Esophagus muscularis mucosa (tissue), 4 donors: ENCODE measurements around the gene MAP2K5. TPM values are rescaled to one million over a fixed set of nuclear protein-coding genes. Genes with fewer than 3 reads are reported as not detected.

Experiments
- DNase-seq: peaks from one replicate; pipeline ENCODE4 v3.0.0-alpha.2; 2017; ENCODE audit errors: extremely low spot score
- H3K27ac ChIP-seq, 4 donors: fragments of 200-600 bp; sonication (generic); replicated peaks in 1 of 4; 1 replicate in 3 of 4; 2 replicates in 1 of 4; pipeline ENCODE4 v1.5.1; 2016 to 2019; ENCODE audit warnings: mild to moderate bottlenecking in 1 of 4
- H3K27me3 ChIP-seq, 4 donors: fragments of 200-600 bp; sonication (generic); one replicate each; pipeline versions ENCODE4 v1.5.1 to v1.6.0; 2016 to 2019
- H3K36me3 ChIP-seq, 4 donors: fragments of 200-600 bp; sonication (generic); one replicate each; pipeline ENCODE4 v1.5.1; 2016 to 2019
- H3K4me1 ChIP-seq, 4 donors: fragments of 200-600 bp; sonication (generic); one replicate each; pipeline ENCODE4 v1.5.1; 2016 to 2019
- H3K4me3 ChIP-seq, 4 donors: fragments of 200-600 bp; sonication (generic); 1 replicate in 2 of 4; 2 replicates in 2 of 4; pipeline ENCODE4 v1.5.1; 2016 to 2019; ENCODE audit warnings: mild to moderate bottlenecking in 4 of 4, moderate library complexity in 1 of 4
- H3K9me3 ChIP-seq, 4 donors: fragments of 200-600 bp; sonication (generic); 1 replicate in 3 of 4; 2 replicates in 1 of 4; pipeline ENCODE4 v1.5.1; 2016 to 2019
- EP300 ChIP-seq: sonication (generic); formaldehyde crosslinking; IDR thresholded peaks from one replicate; pipeline ENCODE4 v1.6.1; 2017; ENCODE audit warnings: antibody characterized with exemption
- POLR2A ChIP-seq: fragments of 450-650 bp; IDR thresholded peaks from one replicate; pipeline ENCODE4 v1.6.1; 2017; ENCODE audit warnings: antibody characterized with exemption, moderate library complexity, mild to moderate bottlenecking, low read depth
- POLR2AphosphoS5 ChIP-seq, 2 donors: sonication (generic); formaldehyde crosslinking; IDR thresholded peaks; one replicate each; pipeline ENCODE4 v1.6.1; 2017; ENCODE audit warnings: antibody characterized with exemption in 2 of 2
- WGBS: methylation state at CpG from one replicate; pipeline ENCODE4 v1.1.5; 2018; 5-methylcytosine and 5-hydroxymethylcytosine counted together
- intact Hi-C: fragments of 100-400 bp; cut with DNase I; formaldehyde crosslinking; loops from one replicate; pipeline ENCODE4 v1.15.1; 2023
- total RNA-seq, 4 donors: library from RNA; depleted of rRNA; stranded (reverse); fragments of >200 nt; gene quantifications; one replicate each; pipeline versions ENCODE4 v1.1.0 to v1.2.1, GENCODE V29; 2016
- TF ChIP-seq, protein P1 (sequence below), 3 experiments: fragments of 200-600 bp in 2 of 3; fragments of 450-650 bp in 1 of 3; sonication (generic) in 2 of 3; IDR thresholded peaks; one replicate each; pipeline ENCODE4 v1.5.1; 2017 to 2019; ENCODE audit warnings: antibody characterized with exemption in 3 of 3, mild to moderate bottlenecking in 2 of 3, moderate library complexity in 1 of 3

MAP2K5 gene
- total RNA-seq, 4 donors from 2014 or later = 7.8 to 11.9 (median 10.6) TPM

DNA sequence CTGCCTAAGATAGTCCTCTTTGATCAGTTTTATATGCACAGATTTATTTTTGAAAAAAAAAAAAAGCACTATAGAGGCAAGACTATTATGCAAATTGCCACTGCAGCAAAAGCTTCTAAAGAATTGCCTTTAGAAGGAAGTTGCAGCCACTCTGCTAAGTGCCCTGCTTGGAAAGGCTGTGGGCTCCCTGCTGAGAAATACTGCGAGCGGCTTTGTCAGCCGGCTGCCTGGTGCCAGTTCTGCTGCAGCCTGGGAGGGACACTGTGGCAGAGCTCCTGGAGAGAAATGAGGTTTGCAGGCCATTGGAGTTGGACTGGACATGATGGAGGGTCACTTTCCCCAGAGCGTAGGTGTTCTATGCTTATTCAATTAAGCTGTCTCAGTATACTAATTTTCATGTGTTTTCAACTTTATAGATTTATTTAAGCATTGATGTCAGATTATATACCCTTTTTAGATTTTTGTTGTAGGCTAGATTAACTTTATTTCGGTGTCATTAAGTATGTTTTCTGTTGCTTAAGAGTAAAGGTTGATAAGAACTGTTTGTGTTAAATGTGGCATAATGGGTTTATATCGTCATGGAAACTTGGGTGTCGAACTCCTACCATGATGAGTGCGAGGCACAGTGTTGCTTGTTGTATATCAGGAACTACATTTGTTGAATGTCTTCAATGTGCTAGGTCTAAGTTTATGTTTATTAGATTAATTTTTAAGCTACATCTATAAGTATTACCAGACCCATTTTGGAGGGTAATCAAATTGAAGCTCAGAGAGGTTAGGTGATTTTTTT, 6.6 kb downstream of the MAP2K5 start:
- Histone ChIP-seq H3K9me3 (no peaks in the 10 kb centered on the region), H3K27me3 (no peaks in the 10 kb centered on the region), H3K27ac (peak overlapping the region in 1 of 4 donors; percentile 29), H3K4me3 (no peak overlapping the region), H3K4me1 (peaks cover 18 to 52% (median 27%) of the 10 kb centered on the region in 4 donors), H3K36me3 (peaks cover 0 to 23% (median 14%) of the 10 kb centered on the region in 4 donors)
- no peak for DNase-seq
- intact Hi-C loops = loop anchor here (10.0 kb wide), 1 partner anchor 286 kb away; no protein-coding TSS in a partner anchor
- no peak for TF ChIP-seq POLR2A
- TF ChIP-seq EP300 = no peak
- TF ChIP-seq, protein P1, sequence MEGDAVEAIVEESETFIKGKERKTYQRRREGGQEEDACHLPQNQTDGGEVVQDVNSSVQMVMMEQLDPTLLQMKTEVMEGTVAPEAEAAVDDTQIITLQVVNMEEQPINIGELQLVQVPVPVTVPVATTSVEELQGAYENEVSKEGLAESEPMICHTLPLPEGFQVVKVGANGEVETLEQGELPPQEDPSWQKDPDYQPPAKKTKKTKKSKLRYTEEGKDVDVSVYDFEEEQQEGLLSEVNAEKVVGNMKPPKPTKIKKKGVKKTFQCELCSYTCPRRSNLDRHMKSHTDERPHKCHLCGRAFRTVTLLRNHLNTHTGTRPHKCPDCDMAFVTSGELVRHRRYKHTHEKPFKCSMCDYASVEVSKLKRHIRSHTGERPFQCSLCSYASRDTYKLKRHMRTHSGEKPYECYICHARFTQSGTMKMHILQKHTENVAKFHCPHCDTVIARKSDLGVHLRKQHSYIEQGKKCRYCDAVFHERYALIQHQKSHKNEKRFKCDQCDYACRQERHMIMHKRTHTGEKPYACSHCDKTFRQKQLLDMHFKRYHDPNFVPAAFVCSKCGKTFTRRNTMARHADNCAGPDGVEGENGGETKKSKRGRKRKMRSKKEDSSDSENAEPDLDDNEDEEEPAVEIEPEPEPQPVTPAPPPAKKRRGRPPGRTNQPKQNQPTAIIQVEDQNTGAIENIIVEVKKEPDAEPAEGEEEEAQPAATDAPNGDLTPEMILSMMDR (IDR thresholded peaks at IDR 0.05) = no peak
- WGBS = 74% methylated on average over 8 of the region's 8 CpGs

DNA sequence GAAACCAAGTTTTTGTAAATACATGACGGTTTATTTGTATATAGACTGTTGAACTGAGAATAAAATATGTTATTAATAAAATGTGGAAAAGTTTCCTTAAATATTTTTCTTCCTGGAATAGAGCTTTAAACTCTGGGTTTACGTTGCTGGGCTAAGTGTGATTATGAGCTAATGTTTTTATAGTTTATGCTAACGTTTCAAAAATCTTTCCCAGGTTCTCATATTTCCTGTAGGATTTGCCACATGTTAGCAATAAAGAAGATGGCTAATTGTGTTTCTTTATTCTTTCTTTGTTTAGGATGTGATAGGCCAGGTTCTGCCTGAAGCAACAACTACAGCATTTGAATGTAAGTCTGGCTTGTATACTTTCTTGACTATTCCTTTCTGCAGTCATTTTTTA, 7.2 kb downstream of the MAP2K5 start:
- DNase-seq = no peak
- H3K4me3 ChIP-seq = no peak overlapping the region
- H3K27ac ChIP-seq = peak overlapping the region in 1 of 4 donors; percentile 29
- H3K36me3 ChIP-seq = peaks cover 0 to 27% (median 14%) of the 10 kb centered on the region in 4 donors
- H3K9me3 ChIP-seq = no peaks in the 10 kb centered on the region
- WGBS = 55% methylated on average over 3 of the region's 3 CpGs
- no peak for TF ChIP-seq POLR2AphosphoS5 (IDR thresholded peaks at IDR 0.05)
- TF ChIP-seq, protein P1 (IDR thresholded peaks at IDR 0.05) = no peak
- no peak for TF ChIP-seq POLR2A
- TF ChIP-seq EP300 = no peak
- intact Hi-C loops = loop anchor here (10.0 kb wide), 1 partner anchor 285 kb away; no protein-coding TSS in a partner anchor
- H3K27me3 ChIP-seq = no peaks in the 10 kb centered on the region
- H3K4me1 ChIP-seq = peaks cover 18 to 45% (median 20%) of the 10 kb centered on the region in 4 donors

DNA sequence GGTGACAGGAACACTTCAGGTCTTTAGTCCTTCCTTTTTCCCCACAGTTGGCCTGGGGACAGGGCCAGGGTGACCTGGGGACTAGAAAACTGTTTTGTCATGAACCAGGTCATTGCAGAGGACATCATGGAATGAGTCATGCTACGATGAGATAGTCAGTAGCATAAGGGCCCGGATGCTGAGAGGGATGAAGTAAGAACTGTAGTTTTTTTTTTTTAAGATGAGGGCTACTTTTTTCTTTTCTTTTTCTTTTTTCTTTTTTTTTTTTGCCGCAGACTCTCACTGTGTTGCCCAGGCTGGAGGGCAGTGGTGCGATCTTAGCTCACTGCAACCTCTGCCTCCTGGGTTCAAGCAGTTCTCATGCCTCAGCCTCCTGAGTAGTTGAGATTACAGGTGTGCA, 8.0 kb downstream of the MAP2K5 start:
- Histone ChIP-seq H3K4me1 (peaks cover 17 to 37% (median 18%) of the 10 kb centered on the region in 4 donors), H3K27ac (no peak overlapping the region), H3K9me3 (no peaks in the 10 kb centered on the region), H3K36me3 (peaks cover 0 to 27% (median 14%) of the 10 kb centered on the region in 4 donors), H3K27me3 (no peaks in the 10 kb centered on the region), H3K4me3 (no peak overlapping the region)
- TF ChIP-seq, protein P1 (IDR thresholded peaks at IDR 0.05) = no peak
- intact Hi-C loops = no loop called here
- 75% methylated on average over 4 of the region's 4 CpGs for WGBS
- DNase-seq = no peak

DNA sequence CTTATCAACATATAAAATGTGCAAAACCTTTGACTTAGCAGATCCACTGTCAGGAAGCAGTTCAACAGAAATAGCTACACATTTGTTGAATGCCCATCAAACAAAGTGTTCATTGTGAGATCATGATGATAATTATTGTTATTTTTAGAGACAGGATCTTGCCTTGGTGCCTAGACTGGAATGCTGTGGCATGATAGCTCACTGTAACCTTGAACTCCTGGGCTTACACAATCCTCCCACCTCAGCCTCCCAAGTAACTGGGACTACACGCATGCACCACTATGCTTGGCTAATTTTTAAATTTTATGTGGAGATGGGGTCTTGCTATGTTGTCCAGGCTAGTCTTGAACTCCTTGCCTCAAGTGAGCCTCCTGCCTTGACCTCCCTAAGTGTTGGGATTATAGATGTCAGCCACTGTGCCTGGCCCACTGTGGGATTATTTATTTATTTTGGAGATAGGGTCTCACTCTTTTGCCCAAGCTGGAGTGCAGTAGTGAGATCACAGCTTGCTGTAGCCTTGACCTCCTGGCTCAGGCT, 8.8 kb downstream of the MAP2K5 start:
- Histone ChIP-seq H3K36me3 (peaks cover 0 to 23% (median 14%) of the 10 kb centered on the region in 4 donors), H3K27ac (no peak overlapping the region), H3K4me3 (no peak overlapping the region), H3K27me3 (no peaks in the 10 kb centered on the region), H3K9me3 (no peaks in the 10 kb centered on the region), H3K4me1 (peaks cover 17 to 32% (median 18%) of the 10 kb centered on the region in 4 donors)
- TF ChIP-seq, protein P1 (IDR thresholded peaks at IDR 0.05) = no peak
- no peak for TF ChIP-seq EP300
- WGBS = 96% methylated on average over 1 of the region's 1 CpG
- no peak for DNase-seq
- intact Hi-C loops = no loop called here
